NCI-H82 (cell line): ENCODE measurements around the gene GALR1.

ENCODE experiments used
- DNase-seq: peaks from one replicate; lab custom pipeline; 2025; lab: John Stamatoyannopoulos, UW

Gene GALR1

GRCh38 chr18:77321823-77322805 is 72.5 kb downstream of the GALR1 start:
- no peak for DNase-seq

GRCh38 chr18:77323640-77324299 is 74.1 kb downstream of the GALR1 start:
- no peak for DNase-seq
